HG02970 (cell line): Measurements from ENCODE around the gene MMP13.
"Not testable (repeated sequence)": the region's sequence is repeated elsewhere in the genome, so short reads cannot be mapped to it uniquely, and the experiment has no call there.

Source experiments
- ATAC-seq: cut with Tn5 transposase; IDR thresholded peaks from one replicate; pipeline ENCODE4 v1.9.1; 2021; ENCODE audit warnings: mild to moderate bottlenecking, moderate library complexity, moderate number of reproducible peaks; ENCODE audit not compliant: unreplicated experiment, low FRiP score

Gene MMP13

GRCh38 chr11:102955624-102956023 lies at the start of gene MMP13:
Gene MMP13 (minus strand): TSS chr11:102955732. CDS start chr11:102955705, 27 bp downstream.
- no peak for ATAC-seq

GRCh38 chr11:103004234-103004633 lies 48.7 kb upstream of the MMP13 start:
- not testable (repeated sequence) for ATAC-seq

- ATAC-seq, result no peak
Measured at GRCh38 chr11:102994105-102994504, 38.6 kb upstream of the MMP13 start.

- no peak for ATAC-seq
Measured at GRCh38 chr11:102991776-102992175, 36.2 kb upstream of the MMP13 start.

- ATAC-seq, result no peak
Measured at GRCh38 chr11:102990145-102990544, 34.6 kb upstream of the MMP13 start.

- ATAC-seq, result no peak
Measured at GRCh38 chr11:102989379-102990047, 34.0 kb upstream of the MMP13 start.

- ATAC-seq, result no peak
Measured at GRCh38 chr11:102986815-102987214, 31.3 kb upstream of the MMP13 start.

- ATAC-seq, result no peak
Measured at GRCh38 chr11:102985850-102986249, 30.3 kb upstream of the MMP13 start.

- ATAC-seq, result no peak
Measured at GRCh38 chr11:102983486-102983885, 28.0 kb upstream of the MMP13 start.

GRCh38 chr11:102981324-102981910 lies 25.9 kb upstream of the MMP13 start:
- ATAC-seq, result no peak

- ATAC-seq, result no peak
Measured at GRCh38 chr11:102974552-102975280, 19.2 kb upstream of the MMP13 start.

GRCh38 chr11:102973698-102974097 lies 18.2 kb upstream of the MMP13 start:
- not testable (repeated sequence) for ATAC-seq

- no peak for ATAC-seq
Measured at GRCh38 chr11:102972853-102973252, 17.3 kb upstream of the MMP13 start.

- ATAC-seq, result no peak
Measured at GRCh38 chr11:102971766-102972165, 16.2 kb upstream of the MMP13 start.

- ATAC-seq, result no peak
Measured at GRCh38 chr11:102967497-102967896, 12.0 kb upstream of the MMP13 start.

- no peak for ATAC-seq
Measured at GRCh38 chr11:102966011-102966410, 10.5 kb upstream of the MMP13 start.

- no peak for ATAC-seq
Measured at GRCh38 chr11:102964867-102965266, 9.3 kb upstream of the MMP13 start.

GRCh38 chr11:102957953-102958352 lies 2.4 kb upstream of the MMP13 start:
- ATAC-seq, result no peak

GRCh38 chr11:102950622-102951081 lies 4.9 kb downstream of the MMP13 start:
- no peak for ATAC-seq

- no peak for ATAC-seq
Measured at GRCh38 chr11:102946237-102946636, 9.3 kb downstream of the MMP13 start.
